ENCODE data around the gene UBA5. TPM values are rescaled to one million over a fixed set of nuclear protein-coding genes. Genes with fewer than 3 reads are reported as not detected.

UBA5 gene
- total and polyA plus RNA-seq, 9 donors: 24.4 to 41.4 (median 34.3) TPM

- Histone ChIP-seq H3K9me3 (replicated peaks; ENCODE audit: control insufficient read depth, low read depth, low read length) (no peaks in the 10 kb centered on the region), H3K4me3 (ENCODE audit: low read length) (peak overlapping the region; percentile 69), H3K4me1 (ENCODE audit: control insufficient read depth, insufficient read depth, low read length) (peaks cover 2% of the 10 kb centered on the region), H3K36me3 (ENCODE audit: control insufficient read depth, insufficient read depth, low read length) (no peaks in the 10 kb centered on the region), H3K27me3 (ENCODE audit: control insufficient read depth, insufficient read depth, low read length) (no peaks in the 10 kb centered on the region), H3K27ac (ENCODE audit: low read length) (no peak overlapping the region)
- DNase-seq: no peak
- no CpG with 5 or more reads among the region's 8 CpGs for WGBS (ENCODE audit: insufficient coverage)
Observed at GRCh38 chr3:132661101-132661500, 972 bp downstream of the UBA5 start.

GRCh38 chr3:132662212-132662611, 2.1 kb downstream of the UBA5 start:
- Histone ChIP-seq H3K27ac (ENCODE audit: low read length) (no peak overlapping the region), H3K27me3 (ENCODE audit: control insufficient read depth, insufficient read depth, low read length) (no peaks in the 10 kb centered on the region), H3K4me1 (ENCODE audit: control insufficient read depth, insufficient read depth, low read length) (peaks cover 2% of the 10 kb centered on the region), H3K9me3 (replicated peaks; ENCODE audit: control insufficient read depth, low read depth, low read length) (no peaks in the 10 kb centered on the region), H3K36me3 (ENCODE audit: control insufficient read depth, insufficient read depth, low read length) (peaks cover 3% of the 10 kb centered on the region), H3K4me3 (ENCODE audit: low read length) (no peak overlapping the region)
- no peak for DNase-seq

GRCh38 chr3:132665230-132665745, 5.2 kb downstream of the UBA5 start:
- no peak overlapping the region for H3K4me3 ChIP-seq (ENCODE audit: low read length)
- peaks cover 10% of the 10 kb centered on the region for H3K36me3 ChIP-seq (ENCODE audit: control insufficient read depth, insufficient read depth, low read length)
- no peaks in the 10 kb centered on the region for H3K4me1 ChIP-seq (ENCODE audit: control insufficient read depth, insufficient read depth, low read length)
- no peak for DNase-seq
- H3K27me3 ChIP-seq (ENCODE audit: control insufficient read depth, insufficient read depth, low read length): no peaks in the 10 kb centered on the region
- no peak overlapping the region for H3K27ac ChIP-seq (ENCODE audit: low read length)
- no CpG with 5 or more reads among the region's 3 CpGs for WGBS (ENCODE audit: insufficient coverage)
- no peaks in the 10 kb centered on the region for H3K9me3 ChIP-seq (replicated peaks; ENCODE audit: control insufficient read depth, low read depth, low read length)

- Histone ChIP-seq H3K36me3 (ENCODE audit: control insufficient read depth, insufficient read depth, low read length) (peaks cover 12% of the 10 kb centered on the region), H3K9me3 (replicated peaks; ENCODE audit: control insufficient read depth, low read depth, low read length) (no peaks in the 10 kb centered on the region), H3K4me1 (ENCODE audit: control insufficient read depth, insufficient read depth, low read length) (no peaks in the 10 kb centered on the region), H3K27me3 (ENCODE audit: control insufficient read depth, insufficient read depth, low read length) (no peaks in the 10 kb centered on the region), H3K27ac (ENCODE audit: low read length) (no peak overlapping the region), H3K4me3 (ENCODE audit: low read length) (no peak overlapping the region)
- no peak for DNase-seq
- 89% methylated on average over 4 of the region's 5 CpGs for WGBS (ENCODE audit: insufficient coverage)
Observed at GRCh38 chr3:132669256-132669777, 9.2 kb downstream of the UBA5 start.

- H3K27ac ChIP-seq (ENCODE audit: low read length): no peak overlapping the region
- no peak overlapping the region for H3K4me3 ChIP-seq (ENCODE audit: low read length)
- no peaks in the 10 kb centered on the region for H3K4me1 ChIP-seq (ENCODE audit: control insufficient read depth, insufficient read depth, low read length)
- H3K36me3 ChIP-seq (ENCODE audit: control insufficient read depth, insufficient read depth, low read length): peaks cover 11% of the 10 kb centered on the region
- H3K27me3 ChIP-seq (ENCODE audit: control insufficient read depth, insufficient read depth, low read length): no peaks in the 10 kb centered on the region
- no peaks in the 10 kb centered on the region for H3K9me3 ChIP-seq (replicated peaks; ENCODE audit: control insufficient read depth, low read depth, low read length)
- no peak for DNase-seq
Observed at GRCh38 chr3:132675408-132675807, 15.3 kb downstream of the UBA5 start.

GRCh38 chr3:132679911-132680310, 19.8 kb downstream of the UBA5 start:
- Histone ChIP-seq H3K27me3 (ENCODE audit: control insufficient read depth, insufficient read depth, low read length) (no peaks in the 10 kb centered on the region), H3K4me1 (ENCODE audit: control insufficient read depth, insufficient read depth, low read length) (no peaks in the 10 kb centered on the region), H3K36me3 (ENCODE audit: control insufficient read depth, insufficient read depth, low read length) (peaks cover 21% of the 10 kb centered on the region), H3K4me3 (ENCODE audit: low read length) (no peak overlapping the region), H3K9me3 (replicated peaks; ENCODE audit: control insufficient read depth, low read depth, low read length) (no peaks in the 10 kb centered on the region), H3K27ac (ENCODE audit: low read length) (no peak overlapping the region)
- DNase-seq: no peak
- 97% methylated on average over 3 of the region's 5 CpGs for whole genome bisulfite sequencing (ENCODE audit: insufficient coverage)

- Histone ChIP-seq H3K4me1 (ENCODE audit: control insufficient read depth, insufficient read depth, low read length) (no peaks in the 10 kb centered on the region), H3K4me3 (ENCODE audit: low read length) (no peak overlapping the region), H3K9me3 (replicated peaks; ENCODE audit: control insufficient read depth, low read depth, low read length) (no peaks in the 10 kb centered on the region), H3K27me3 (ENCODE audit: control insufficient read depth, insufficient read depth, low read length) (no peaks in the 10 kb centered on the region), H3K36me3 (ENCODE audit: control insufficient read depth, insufficient read depth, low read length) (peaks cover 24% of the 10 kb centered on the region), H3K27ac (ENCODE audit: low read length) (no peak overlapping the region)
- DNase-seq: peak; percentile 78
- no CpG with 5 or more reads among the region's 3 CpGs for WGBS (ENCODE audit: insufficient coverage)
Observed at GRCh38 chr3:132681421-132681820, 21.3 kb downstream of the UBA5 start.

GRCh38 chr3:132682201-132682600, 22.1 kb downstream of the UBA5 start:
- Histone ChIP-seq H3K4me1 (ENCODE audit: control insufficient read depth, insufficient read depth, low read length) (no peaks in the 10 kb centered on the region), H3K27me3 (ENCODE audit: control insufficient read depth, insufficient read depth, low read length) (no peaks in the 10 kb centered on the region), H3K36me3 (ENCODE audit: control insufficient read depth, insufficient read depth, low read length) (peaks cover 24% of the 10 kb centered on the region), H3K4me3 (ENCODE audit: low read length) (no peak overlapping the region), H3K9me3 (replicated peaks; ENCODE audit: control insufficient read depth, low read depth, low read length) (no peaks in the 10 kb centered on the region), H3K27ac (ENCODE audit: low read length) (no peak overlapping the region)
- DNase-seq: peak; percentile 71

- H3K36me3 ChIP-seq (ENCODE audit: control insufficient read depth, insufficient read depth, low read length): peaks cover 37% of the 10 kb centered on the region
- DNase-seq: no peak
- no peaks in the 10 kb centered on the region for H3K9me3 ChIP-seq (replicated peaks; ENCODE audit: control insufficient read depth, low read depth, low read length)
- no peak overlapping the region for H3K4me3 ChIP-seq (ENCODE audit: low read length)
- H3K27me3 ChIP-seq (ENCODE audit: control insufficient read depth, insufficient read depth, low read length): no peaks in the 10 kb centered on the region
- 87% methylated on average over 3 of the region's 4 CpGs for WGBS (ENCODE audit: insufficient coverage)
- H3K4me1 ChIP-seq (ENCODE audit: control insufficient read depth, insufficient read depth, low read length): no peaks in the 10 kb centered on the region
- H3K27ac ChIP-seq (ENCODE audit: low read length): no peak overlapping the region
Observed at GRCh38 chr3:132690040-132690439, 29.9 kb downstream of the UBA5 start.

GRCh38 chr3:132694991-132695390, 34.9 kb downstream of the UBA5 start:
- Histone ChIP-seq H3K27ac (ENCODE audit: low read length) (no peak overlapping the region), H3K4me1 (ENCODE audit: control insufficient read depth, insufficient read depth, low read length) (no peaks in the 10 kb centered on the region), H3K9me3 (replicated peaks; ENCODE audit: control insufficient read depth, low read depth, low read length) (no peaks in the 10 kb centered on the region), H3K36me3 (ENCODE audit: control insufficient read depth, insufficient read depth, low read length) (peaks cover 37% of the 10 kb centered on the region), H3K27me3 (ENCODE audit: control insufficient read depth, insufficient read depth, low read length) (no peaks in the 10 kb centered on the region), H3K4me3 (ENCODE audit: low read length) (no peak overlapping the region)
- DNase-seq: no peak
- WGBS (ENCODE audit: insufficient coverage): no CpG with 5 or more reads among the region's 4 CpGs

GRCh38 chr3:132695422-132695821, 35.3 kb downstream of the UBA5 start:
- Histone ChIP-seq H3K27me3 (ENCODE audit: control insufficient read depth, insufficient read depth, low read length) (no peaks in the 10 kb centered on the region), H3K4me1 (ENCODE audit: control insufficient read depth, insufficient read depth, low read length) (no peaks in the 10 kb centered on the region), H3K27ac (ENCODE audit: low read length) (no peak overlapping the region), H3K9me3 (replicated peaks; ENCODE audit: control insufficient read depth, low read depth, low read length) (no peaks in the 10 kb centered on the region), H3K36me3 (ENCODE audit: control insufficient read depth, insufficient read depth, low read length) (peaks cover 34% of the 10 kb centered on the region), H3K4me3 (ENCODE audit: low read length) (no peak overlapping the region)
- DNase-seq: no peak
- WGBS (ENCODE audit: insufficient coverage): no CpG with 5 or more reads among the region's 1 CpG

Data from muscle of leg (tissue), 11 donors.